GM20000 (cell line): ENCODE data around the gene AQP5.

Experiments
- DNase-seq: peaks from one replicate; pipeline ENCODE4 v3.0.0; 2012; ENCODE audit warnings: low spot score
- TF ChIP-seq, protein P1 (sequence below): IDR thresholded peaks from 2 replicates; pipeline ENCODE4 v1.5.1; 2012; ENCODE audit warnings: mild to moderate bottlenecking, control low read depth; ENCODE audit errors: extremely low read depth, missing control alignments

AQP5 gene

DNA sequence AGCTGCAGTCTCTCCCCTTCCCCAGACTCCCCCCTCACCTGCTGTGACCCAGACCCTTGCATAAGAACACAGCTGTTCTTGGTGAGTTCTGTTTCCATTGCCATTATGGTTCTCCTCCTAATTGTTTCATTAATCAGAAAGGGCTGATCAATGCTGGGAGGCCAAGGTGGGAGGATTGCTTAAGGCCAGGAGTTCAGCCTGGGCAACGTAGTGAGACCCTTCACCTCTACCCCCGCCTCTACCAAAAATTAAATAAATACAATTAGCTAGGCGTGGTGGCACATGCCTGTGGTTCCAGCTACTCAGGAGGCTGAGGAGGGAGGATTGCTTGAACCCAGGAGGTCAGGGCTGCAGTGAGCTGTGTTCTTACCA is 40.8 kb upstream of the AQP5 start:
- no peak for DNase-seq
- TF ChIP-seq, protein P1, sequence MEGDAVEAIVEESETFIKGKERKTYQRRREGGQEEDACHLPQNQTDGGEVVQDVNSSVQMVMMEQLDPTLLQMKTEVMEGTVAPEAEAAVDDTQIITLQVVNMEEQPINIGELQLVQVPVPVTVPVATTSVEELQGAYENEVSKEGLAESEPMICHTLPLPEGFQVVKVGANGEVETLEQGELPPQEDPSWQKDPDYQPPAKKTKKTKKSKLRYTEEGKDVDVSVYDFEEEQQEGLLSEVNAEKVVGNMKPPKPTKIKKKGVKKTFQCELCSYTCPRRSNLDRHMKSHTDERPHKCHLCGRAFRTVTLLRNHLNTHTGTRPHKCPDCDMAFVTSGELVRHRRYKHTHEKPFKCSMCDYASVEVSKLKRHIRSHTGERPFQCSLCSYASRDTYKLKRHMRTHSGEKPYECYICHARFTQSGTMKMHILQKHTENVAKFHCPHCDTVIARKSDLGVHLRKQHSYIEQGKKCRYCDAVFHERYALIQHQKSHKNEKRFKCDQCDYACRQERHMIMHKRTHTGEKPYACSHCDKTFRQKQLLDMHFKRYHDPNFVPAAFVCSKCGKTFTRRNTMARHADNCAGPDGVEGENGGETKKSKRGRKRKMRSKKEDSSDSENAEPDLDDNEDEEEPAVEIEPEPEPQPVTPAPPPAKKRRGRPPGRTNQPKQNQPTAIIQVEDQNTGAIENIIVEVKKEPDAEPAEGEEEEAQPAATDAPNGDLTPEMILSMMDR, result no peak

DNA sequence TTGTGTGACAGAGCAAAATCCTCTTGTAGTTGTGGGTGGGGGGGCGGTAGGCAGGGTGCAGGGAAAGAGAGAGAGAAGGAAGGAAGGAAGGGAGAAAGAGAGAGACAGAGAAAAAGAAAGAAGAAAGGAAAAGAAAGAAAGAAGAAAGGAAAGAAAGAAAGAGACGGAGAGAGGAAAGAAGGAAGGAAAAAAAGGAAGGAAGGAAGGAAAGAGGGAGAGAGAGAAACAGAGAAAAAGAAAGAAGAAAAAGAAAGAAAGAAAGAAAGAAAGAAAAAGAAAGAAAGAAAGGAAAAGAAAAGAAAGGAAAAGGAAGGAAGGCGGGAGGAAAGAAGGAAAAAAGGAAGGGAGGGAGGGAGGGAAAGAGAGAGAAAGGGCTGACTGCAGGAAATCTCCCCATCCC is 40.4 kb upstream of the AQP5 start:
- no peak for DNase-seq
- TF ChIP-seq, protein P1, result no peak

DNA sequence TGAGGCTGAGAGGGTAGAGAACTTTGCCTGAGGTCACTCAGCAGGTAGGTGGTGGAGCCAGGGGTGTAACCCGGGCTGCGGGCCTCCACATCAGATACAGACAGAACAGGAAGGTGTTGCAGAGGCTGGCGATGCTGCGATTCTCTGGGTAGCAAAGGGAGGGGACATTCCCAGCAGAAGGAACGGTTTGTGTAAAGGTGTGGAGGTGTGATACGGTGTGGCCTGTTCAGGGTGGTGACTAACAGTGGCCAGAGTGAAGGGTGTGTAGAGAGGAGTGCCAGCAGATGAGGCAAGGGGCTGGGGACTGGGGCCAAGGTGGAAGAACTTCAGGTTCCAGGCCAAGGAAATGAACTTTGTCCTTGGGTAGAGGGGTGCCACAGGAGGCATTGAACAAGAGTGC is 39.7 kb upstream of the AQP5 start:
- no peak for DNase-seq
- TF ChIP-seq, protein P1, result no peak

DNA sequence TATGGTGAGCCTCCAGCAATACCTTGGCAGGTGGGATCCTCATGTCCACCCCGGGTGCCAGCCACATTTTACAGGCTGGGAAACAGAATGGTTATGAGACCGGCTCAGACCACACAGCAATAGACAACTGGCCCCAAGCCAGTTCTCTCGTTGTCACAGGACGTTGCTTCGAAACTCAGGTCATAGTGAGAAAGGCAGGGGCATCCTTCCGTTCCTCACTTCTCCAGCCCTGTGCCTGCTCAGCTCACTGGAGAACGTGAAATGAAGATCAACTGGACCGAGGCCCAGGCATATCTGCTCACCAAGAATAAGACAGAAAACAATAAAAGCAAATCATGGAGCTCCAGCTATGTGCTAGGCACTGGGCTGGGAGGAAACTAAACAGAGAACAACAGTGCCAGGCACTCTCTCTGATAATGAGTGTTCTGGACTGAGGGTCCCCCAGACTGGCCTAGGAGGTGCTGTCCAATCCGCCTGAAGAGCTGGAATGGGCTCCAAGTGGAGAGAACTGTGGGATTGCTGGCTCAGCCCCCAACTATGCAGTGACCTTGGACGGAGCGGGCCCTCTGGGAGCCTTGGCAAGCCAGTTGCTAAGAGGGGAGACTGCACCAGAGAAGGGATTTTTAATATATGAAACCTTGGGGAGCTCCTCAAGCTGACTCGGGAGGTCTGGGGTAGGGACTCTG is 39.2 kb upstream of the AQP5 start:
- TF ChIP-seq, protein P1, result no peak
- DNase-seq, result no peak

DNA sequence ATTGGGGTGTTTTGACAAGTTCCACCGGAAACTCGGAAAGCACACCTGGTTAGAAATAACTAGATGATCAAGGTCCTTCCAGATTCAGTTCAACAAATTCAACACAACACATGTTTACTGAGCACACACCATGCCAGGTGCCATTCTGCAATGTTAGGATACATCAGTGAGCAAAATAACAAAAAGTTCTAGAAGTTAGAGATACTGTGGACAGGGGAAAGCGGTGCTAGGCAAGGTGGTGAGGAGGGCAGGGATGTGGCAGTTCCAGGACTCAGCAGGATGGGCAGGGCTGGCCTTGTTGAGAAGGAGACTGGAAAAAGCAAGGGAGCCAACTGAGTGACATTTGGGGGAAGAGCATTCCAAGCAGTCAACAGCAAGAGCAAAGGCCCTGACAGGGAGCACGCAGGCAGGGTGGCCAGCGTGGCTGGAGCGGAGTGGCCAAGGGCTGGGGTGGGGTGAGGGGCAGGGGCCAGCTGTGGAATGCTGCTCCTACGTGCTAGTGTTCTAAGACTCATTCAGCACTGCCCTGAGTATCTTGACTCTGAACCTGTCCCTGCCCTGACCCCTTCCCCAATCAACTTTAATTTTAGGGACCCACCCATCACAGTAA is 38.5 kb upstream of the AQP5 start:
- TF ChIP-seq, protein P1, result no peak
- DNase-seq, result no peak

DNA sequence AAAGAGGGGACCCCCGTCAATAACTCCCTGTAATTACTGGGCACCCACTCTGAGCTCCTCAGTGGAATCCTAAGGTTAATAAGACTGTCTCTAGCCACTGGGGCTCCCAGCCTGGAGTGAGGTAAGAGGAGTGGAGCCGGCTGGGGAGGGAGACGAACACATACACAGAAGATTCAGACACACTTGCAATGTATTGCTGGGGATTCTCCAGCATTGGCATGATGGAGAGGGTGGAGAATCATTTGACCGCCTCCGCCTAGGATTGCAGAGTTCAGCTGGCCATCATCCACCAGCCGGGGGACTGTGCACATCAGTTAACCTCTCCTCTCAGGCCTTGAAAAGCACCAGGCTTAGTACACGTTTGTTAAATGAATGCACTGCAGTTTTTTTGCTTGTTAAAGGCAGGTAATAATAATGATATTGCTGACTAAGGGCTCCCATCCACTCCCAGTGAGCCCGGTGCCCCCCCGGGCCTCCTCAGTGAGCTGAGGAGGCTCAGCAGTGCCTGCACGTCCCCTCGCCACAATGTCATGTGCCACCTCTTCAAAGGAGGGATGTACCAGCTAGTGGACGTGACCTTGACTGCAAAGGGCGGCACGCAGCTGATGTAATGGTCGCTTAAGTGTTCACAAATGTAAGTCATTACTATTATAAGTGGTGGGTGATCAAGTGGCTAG is 37.7 kb upstream of the AQP5 start:
- no peak for DNase-seq
- TF ChIP-seq, protein P1, result no peak

DNA sequence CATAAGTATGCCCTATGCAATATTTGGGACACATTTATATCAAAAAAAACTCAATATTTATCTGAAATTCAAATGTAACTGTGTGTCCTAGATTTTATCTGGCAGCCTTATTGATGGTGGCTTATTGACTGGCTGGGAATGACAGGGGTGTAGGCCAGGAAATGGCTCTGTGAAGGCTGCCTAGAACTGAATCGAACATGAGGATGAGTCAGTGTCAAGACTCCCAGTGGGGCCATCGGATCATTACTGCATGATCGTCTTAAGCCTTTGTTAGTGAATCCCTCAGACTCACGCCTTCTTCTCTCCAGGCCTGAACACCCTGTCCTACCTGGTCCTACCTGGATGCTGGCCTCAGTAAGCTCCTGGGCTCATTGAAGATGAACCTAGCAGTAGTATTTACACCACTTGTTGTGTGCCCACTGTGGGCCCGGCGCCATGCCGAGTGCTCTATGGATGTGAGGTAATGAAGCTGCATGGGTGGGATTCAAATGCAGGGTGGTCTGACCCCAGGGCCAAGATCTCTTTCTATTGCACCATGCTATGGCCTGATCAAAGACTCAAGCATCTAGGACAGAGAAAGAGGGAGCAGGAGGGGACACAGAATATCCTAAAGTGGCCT is 36.9 kb upstream of the AQP5 start:
- TF ChIP-seq, protein P1, result no peak
- no peak for DNase-seq
